Measurements from ENCODE around the gene SPATS2. TPM values are rescaled to one million over a fixed set of nuclear protein-coding genes. Genes with fewer than 3 reads are reported as not detected.

Gene SPATS2
- total and polyA plus RNA-seq, 9 donors: 9.1 to 28.2 (median 15.2) TPM

- 77 to 86% (median 81%) methylated on average over 7 of the region's 7 CpGs for WGBS, 3 donors
- no peaks in the 10 kb centered on the region for H3K27me3 ChIP-seq
- no peak overlapping the region for H3K27ac ChIP-seq
Measured at GRCh38 chr12:49547090-49547690, 179.9 kb downstream of the SPATS2 start.

DNA sequence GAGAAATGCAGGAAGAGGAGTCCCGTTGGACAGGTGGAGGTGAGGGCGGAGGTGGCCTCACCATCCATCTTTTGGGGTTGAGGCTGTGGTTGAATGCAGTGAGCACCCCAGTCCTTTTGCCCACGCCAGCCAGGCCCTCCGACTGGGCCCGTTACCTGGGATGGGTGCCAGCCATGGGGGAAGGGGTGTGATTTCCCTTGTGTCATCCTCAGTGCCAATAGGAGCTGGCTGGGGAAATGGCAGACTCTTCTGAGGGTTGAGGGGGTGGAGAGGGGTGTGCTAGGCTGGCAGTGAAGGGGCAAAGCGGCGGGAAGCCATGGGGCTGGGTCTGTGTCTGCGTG is 181.2 kb downstream of the SPATS2 start:
- Histone ChIP-seq H3K4me3 (peak overlapping the region; percentile 28), H3K4me1 (ENCODE audit: insufficient read depth) (peaks cover 11% of the 10 kb centered on the region), H3K9me3 (no peaks in the 10 kb centered on the region), H3K36me3 (no peaks in the 10 kb centered on the region), H3K27me3 (no peaks in the 10 kb centered on the region), H3K27ac (no peak overlapping the region)
- 41 to 46% (median 45%) methylated on average over 8 of the region's 8 CpGs for WGBS, 3 donors
- intact Hi-C loops (cut with DNase I): no loop called here
- DNase-seq: peak in 1 of 5 donors; percentile 36
- TF ChIP-seq EP300 (IDR thresholded peaks at IDR 0.05) (no peak), POLR2A (IDR thresholded peaks at IDR 0.05) (no peak)
- TF ChIP-seq, protein P1, sequence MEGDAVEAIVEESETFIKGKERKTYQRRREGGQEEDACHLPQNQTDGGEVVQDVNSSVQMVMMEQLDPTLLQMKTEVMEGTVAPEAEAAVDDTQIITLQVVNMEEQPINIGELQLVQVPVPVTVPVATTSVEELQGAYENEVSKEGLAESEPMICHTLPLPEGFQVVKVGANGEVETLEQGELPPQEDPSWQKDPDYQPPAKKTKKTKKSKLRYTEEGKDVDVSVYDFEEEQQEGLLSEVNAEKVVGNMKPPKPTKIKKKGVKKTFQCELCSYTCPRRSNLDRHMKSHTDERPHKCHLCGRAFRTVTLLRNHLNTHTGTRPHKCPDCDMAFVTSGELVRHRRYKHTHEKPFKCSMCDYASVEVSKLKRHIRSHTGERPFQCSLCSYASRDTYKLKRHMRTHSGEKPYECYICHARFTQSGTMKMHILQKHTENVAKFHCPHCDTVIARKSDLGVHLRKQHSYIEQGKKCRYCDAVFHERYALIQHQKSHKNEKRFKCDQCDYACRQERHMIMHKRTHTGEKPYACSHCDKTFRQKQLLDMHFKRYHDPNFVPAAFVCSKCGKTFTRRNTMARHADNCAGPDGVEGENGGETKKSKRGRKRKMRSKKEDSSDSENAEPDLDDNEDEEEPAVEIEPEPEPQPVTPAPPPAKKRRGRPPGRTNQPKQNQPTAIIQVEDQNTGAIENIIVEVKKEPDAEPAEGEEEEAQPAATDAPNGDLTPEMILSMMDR (IDR thresholded peaks at IDR 0.05): no peak

More at GRCh38 chr12:49547090-49547690, 179.9 kb downstream of the SPATS2 start:
- DNase-seq: peak in 1 of 5 donors; percentile 8
- TF ChIP-seq EP300 (IDR thresholded peaks at IDR 0.05) (no peak), POLR2A (IDR thresholded peaks at IDR 0.05) (no peak)
- TF ChIP-seq, protein P1 (IDR thresholded peaks at IDR 0.05): no peak
- no peak overlapping the region for H3K4me3 ChIP-seq
- intact Hi-C loops (cut with DNase I): no loop called here
- peaks cover 11% of the 10 kb centered on the region for H3K4me1 ChIP-seq (ENCODE audit: insufficient read depth)
- H3K9me3 ChIP-seq: no peaks in the 10 kb centered on the region
- H3K36me3 ChIP-seq: no peaks in the 10 kb centered on the region

- H3K9me3 ChIP-seq: no peaks in the 10 kb centered on the region
- no peak for TF ChIP-seq EP300 (IDR thresholded peaks at IDR 0.05)
- TF ChIP-seq, protein P1 (IDR thresholded peaks at IDR 0.05): peak in 1 of 3 donors; percentile 41
- TF ChIP-seq POLR2A (IDR thresholded peaks at IDR 0.05): no peak
- no peak overlapping the region for H3K27ac ChIP-seq
- peak overlapping the region; percentile 28 for H3K4me3 ChIP-seq
- peaks cover 9% of the 10 kb centered on the region for H3K4me1 ChIP-seq (ENCODE audit: insufficient read depth)
- no peaks in the 10 kb centered on the region for H3K36me3 ChIP-seq
- peak in 1 of 5 donors; percentile 63 for DNase-seq
- H3K27me3 ChIP-seq: no peaks in the 10 kb centered on the region
- intact Hi-C loops (cut with DNase I): no loop called here
- 11 to 13% (median 11%) methylated on average over 67 to 70 of the region's 70 CpGs for WGBS, 3 donors
Measured at GRCh38 chr12:49548822-49549648, 181.8 kb downstream of the SPATS2 start.

DNA sequence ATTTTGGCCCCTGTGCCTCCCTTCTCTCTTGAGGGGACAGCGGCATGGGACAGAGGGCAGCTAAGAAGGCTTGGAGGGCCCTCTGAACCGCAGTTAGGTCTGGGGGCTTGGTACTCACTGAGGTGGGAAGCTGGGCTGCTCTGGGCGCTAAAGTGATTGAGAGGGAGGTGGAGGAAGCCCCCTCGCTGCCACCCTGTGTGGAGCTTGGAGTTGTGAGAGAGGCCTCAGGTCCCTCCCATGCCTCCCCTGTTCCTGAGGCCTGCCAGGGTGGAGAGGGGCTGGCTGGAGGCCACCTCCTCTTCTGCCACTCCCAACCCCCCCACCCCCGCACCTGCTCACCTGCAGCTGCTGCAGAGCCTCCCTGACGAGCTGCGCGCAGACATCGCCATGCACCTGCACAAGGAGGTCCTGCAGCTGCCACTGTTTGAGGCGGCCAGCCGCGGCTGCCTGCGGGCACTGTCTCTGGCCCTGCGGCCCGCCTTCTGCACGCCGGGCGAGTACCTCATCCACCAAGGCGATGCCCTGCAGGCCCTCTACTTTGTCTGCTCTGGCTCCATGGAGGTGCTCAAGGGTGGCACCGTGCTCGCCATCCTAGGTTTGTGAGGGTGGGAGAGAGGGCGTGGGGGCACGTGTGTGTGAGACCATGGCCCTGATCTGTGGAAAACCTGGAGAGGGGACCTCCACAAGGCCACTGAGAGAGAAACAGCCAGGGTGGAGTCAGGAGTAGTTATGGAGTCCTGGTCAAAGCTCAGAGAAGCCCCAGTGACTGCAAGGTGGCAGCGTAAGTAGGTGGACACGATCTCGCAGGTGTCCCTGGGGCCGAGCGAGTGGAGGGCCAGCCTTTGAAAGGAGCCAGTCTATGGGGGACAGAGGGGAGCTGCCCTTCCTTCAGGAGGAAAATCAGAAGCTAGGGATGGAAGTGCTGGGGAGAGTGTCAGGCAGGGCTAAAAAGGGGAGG is 182.8 kb downstream of the SPATS2 start:
- TF ChIP-seq EP300 (IDR thresholded peaks at IDR 0.05) (no peak), POLR2A (IDR thresholded peaks at IDR 0.05) (no peak)
- TF ChIP-seq, protein P1 (IDR thresholded peaks at IDR 0.05): no peak
- H3K4me3 ChIP-seq: no peak overlapping the region
- no peaks in the 10 kb centered on the region for H3K36me3 ChIP-seq
- peak in 1 of 5 donors; percentile 30 for DNase-seq
- no peak overlapping the region for H3K27ac ChIP-seq
- WGBS, 3 donors: 95% methylated on average over 27 to 28 of the region's 28 CpGs
- no peaks in the 10 kb centered on the region for H3K9me3 ChIP-seq
- no peaks in the 10 kb centered on the region for H3K27me3 ChIP-seq
- intact Hi-C loops (cut with DNase I): no loop called here
- H3K4me1 ChIP-seq (ENCODE audit: insufficient read depth): peaks cover 9% of the 10 kb centered on the region

Measured in ovary (tissue), 9 donors.